ENCODE data around the gene MAGI1.

DNA sequence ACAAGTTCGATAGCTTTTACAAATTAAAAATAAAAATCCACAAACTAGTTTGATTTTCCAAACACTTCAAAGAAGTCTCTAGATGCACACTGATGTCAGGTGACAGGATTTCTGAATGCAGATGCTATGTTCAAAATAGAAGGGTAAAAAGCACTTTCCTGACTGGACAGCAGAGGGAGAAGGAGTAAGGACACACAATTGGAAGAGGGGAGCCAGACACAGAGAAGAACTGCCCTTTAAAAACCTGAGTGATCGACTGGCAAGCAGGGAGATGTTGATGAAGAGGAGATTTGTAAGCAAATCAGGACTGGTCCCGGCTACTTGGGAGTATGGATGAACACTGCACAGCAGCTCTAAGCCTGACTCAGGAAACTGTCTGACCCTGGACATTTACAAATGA is 612.8 kb downstream of the MAGI1 start:
- TF ChIP-seq, protein P1, sequence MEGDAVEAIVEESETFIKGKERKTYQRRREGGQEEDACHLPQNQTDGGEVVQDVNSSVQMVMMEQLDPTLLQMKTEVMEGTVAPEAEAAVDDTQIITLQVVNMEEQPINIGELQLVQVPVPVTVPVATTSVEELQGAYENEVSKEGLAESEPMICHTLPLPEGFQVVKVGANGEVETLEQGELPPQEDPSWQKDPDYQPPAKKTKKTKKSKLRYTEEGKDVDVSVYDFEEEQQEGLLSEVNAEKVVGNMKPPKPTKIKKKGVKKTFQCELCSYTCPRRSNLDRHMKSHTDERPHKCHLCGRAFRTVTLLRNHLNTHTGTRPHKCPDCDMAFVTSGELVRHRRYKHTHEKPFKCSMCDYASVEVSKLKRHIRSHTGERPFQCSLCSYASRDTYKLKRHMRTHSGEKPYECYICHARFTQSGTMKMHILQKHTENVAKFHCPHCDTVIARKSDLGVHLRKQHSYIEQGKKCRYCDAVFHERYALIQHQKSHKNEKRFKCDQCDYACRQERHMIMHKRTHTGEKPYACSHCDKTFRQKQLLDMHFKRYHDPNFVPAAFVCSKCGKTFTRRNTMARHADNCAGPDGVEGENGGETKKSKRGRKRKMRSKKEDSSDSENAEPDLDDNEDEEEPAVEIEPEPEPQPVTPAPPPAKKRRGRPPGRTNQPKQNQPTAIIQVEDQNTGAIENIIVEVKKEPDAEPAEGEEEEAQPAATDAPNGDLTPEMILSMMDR (conservative IDR thresholded peaks at IDR 0.05) = peak; percentile 43
- no peak for TF ChIP-seq ZFX (IDR thresholded peaks at IDR 0.05)

Measured in C4-2B (cell line).